Measurements from ENCODE around the gene CADM3. TPM values are rescaled to one million over a fixed set of nuclear protein-coding genes. Genes with fewer than 3 reads are reported as not detected.

The CADM3 gene
- total RNA-seq, 1 experiment from 2014 or later, result not detected

GRCh38 chr1:159132271-159132881 is 39.0 kb upstream of the CADM3 start:
- no peak overlapping the region for H3K4me3 ChIP-seq (ENCODE audit: low read depth, low read length)
- H3K9me3 ChIP-seq, result no peaks in the 10 kb centered on the region
- H3K27ac Mint-ChIP-seq (ENCODE audit: unreplicated experiment), result no peak overlapping the region
- no TSS peak for BruUV-seq (replicated peaks)
- H3K4me1 Mint-ChIP-seq (ENCODE audit: low read depth, unreplicated experiment), result no peaks in the 10 kb centered on the region
- POLR2A ChIA-PET, result no interaction called here
- peak; percentile 49 to 69 for DNase-seq
- intact Hi-C loops (cut with micrococcal nuclease; ENCODE audit: unreplicated experiment), result loop anchor here (1.0 kb wide), 2 partner anchors 66 to 79 kb away; no protein-coding TSS in a partner anchor
- H3K27me3 Mint-ChIP-seq (ENCODE audit: insufficient read depth, unreplicated experiment), result no peaks in the 10 kb centered on the region
- H3K4me3 Mint-ChIP-seq (ENCODE audit: unreplicated experiment), result no peak overlapping the region
- H3K4me1 ChIP-seq, result no peaks in the 10 kb centered on the region
- H3K9me3 Mint-ChIP-seq (ENCODE audit: unreplicated experiment), result no peaks in the 10 kb centered on the region
- no peaks in the 10 kb centered on the region for H3K36me3 Mint-ChIP-seq (ENCODE audit: insufficient read depth, unreplicated experiment)
- H3K36me3 ChIP-seq (ENCODE audit: control insufficient read depth, insufficient read depth, low read length), result no peaks in the 10 kb centered on the region
- CTCF ChIA-PET, result interaction anchor here (0.6 to 1.5 kb wide), 6 partner anchors 28 to 246 kb away, joined by 3 to 10 read pairs (median 6); no protein-coding TSS in a partner anchor
- TF ChIP-seq, protein P1, sequence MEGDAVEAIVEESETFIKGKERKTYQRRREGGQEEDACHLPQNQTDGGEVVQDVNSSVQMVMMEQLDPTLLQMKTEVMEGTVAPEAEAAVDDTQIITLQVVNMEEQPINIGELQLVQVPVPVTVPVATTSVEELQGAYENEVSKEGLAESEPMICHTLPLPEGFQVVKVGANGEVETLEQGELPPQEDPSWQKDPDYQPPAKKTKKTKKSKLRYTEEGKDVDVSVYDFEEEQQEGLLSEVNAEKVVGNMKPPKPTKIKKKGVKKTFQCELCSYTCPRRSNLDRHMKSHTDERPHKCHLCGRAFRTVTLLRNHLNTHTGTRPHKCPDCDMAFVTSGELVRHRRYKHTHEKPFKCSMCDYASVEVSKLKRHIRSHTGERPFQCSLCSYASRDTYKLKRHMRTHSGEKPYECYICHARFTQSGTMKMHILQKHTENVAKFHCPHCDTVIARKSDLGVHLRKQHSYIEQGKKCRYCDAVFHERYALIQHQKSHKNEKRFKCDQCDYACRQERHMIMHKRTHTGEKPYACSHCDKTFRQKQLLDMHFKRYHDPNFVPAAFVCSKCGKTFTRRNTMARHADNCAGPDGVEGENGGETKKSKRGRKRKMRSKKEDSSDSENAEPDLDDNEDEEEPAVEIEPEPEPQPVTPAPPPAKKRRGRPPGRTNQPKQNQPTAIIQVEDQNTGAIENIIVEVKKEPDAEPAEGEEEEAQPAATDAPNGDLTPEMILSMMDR (IDR thresholded peaks at IDR 0.05; ENCODE audit: insufficient read depth in 1 of 2, low read depth in 1 of 2, low read length in 1 of 2, severe bottlenecking in 1 of 2, unreplicated experiment in 1 of 2), result peak; percentile 82 to 84
- no peaks in the 10 kb centered on the region for H3K27me3 ChIP-seq (replicated peaks; ENCODE audit: control insufficient read depth, insufficient read depth, low read length)

- Mint-ChIP-seq H3K4me1 (ENCODE audit: low read depth, unreplicated experiment) (no peaks in the 10 kb centered on the region), H3K27me3 (ENCODE audit: insufficient read depth, unreplicated experiment) (peaks cover 6% of the 10 kb centered on the region), H3K36me3 (ENCODE audit: insufficient read depth, unreplicated experiment) (no peaks in the 10 kb centered on the region), H3K27ac (ENCODE audit: unreplicated experiment) (no peak overlapping the region), H3K4me3 (ENCODE audit: unreplicated experiment) (no peak overlapping the region), H3K9me3 (ENCODE audit: unreplicated experiment) (no peaks in the 10 kb centered on the region)
- no peak for DNase-seq
- TF ChIP-seq, protein P1 (IDR thresholded peaks at IDR 0.05; ENCODE audit: insufficient read depth in 1 of 2, low read depth in 1 of 2, low read length in 1 of 2, severe bottlenecking in 1 of 2, unreplicated experiment in 1 of 2), result no peak
- intact Hi-C loops (cut with micrococcal nuclease; ENCODE audit: unreplicated experiment), result no loop called here
- ChIA-PET POLR2A (no interaction called here), CTCF (no interaction called here)
- no peaks in the 10 kb centered on the region for H3K9me3 ChIP-seq
- H3K27me3 ChIP-seq (replicated peaks; ENCODE audit: control insufficient read depth, insufficient read depth, low read length), result no peaks in the 10 kb centered on the region; the same call in 1 of the 2 replicates
- H3K36me3 ChIP-seq (ENCODE audit: control insufficient read depth, insufficient read depth, low read length), result no peaks in the 10 kb centered on the region
- BruUV-seq (replicated peaks), result no TSS peak
- H3K4me1 ChIP-seq, result no peaks in the 10 kb centered on the region
- H3K4me3 ChIP-seq (ENCODE audit: low read depth, low read length), result no peak overlapping the region
Observed at GRCh38 chr1:159140474-159140873, 30.9 kb upstream of the CADM3 start.

- no peaks in the 10 kb centered on the region; the same call in 1 of the 2 replicates for H3K27me3 ChIP-seq (replicated peaks; ENCODE audit: control insufficient read depth, insufficient read depth, low read length)
- H3K27me3 Mint-ChIP-seq (ENCODE audit: insufficient read depth, unreplicated experiment), result peaks cover 9% of the 10 kb centered on the region
- H3K4me3 Mint-ChIP-seq (ENCODE audit: unreplicated experiment), result no peak overlapping the region
- H3K4me1 Mint-ChIP-seq (ENCODE audit: low read depth, unreplicated experiment), result no peaks in the 10 kb centered on the region
- POLR2A ChIA-PET, result no interaction called here
- no peaks in the 10 kb centered on the region for H3K4me1 ChIP-seq
- no peaks in the 10 kb centered on the region for H3K36me3 ChIP-seq (ENCODE audit: control insufficient read depth, insufficient read depth, low read length)
- DNase-seq, result no peak
- TF ChIP-seq, protein P1 (IDR thresholded peaks at IDR 0.05; ENCODE audit: insufficient read depth in 1 of 2, low read depth in 1 of 2, low read length in 1 of 2, severe bottlenecking in 1 of 2, unreplicated experiment in 1 of 2), result no peak
- no peaks in the 10 kb centered on the region for H3K9me3 Mint-ChIP-seq (ENCODE audit: unreplicated experiment)
- H3K4me3 ChIP-seq (ENCODE audit: low read depth, low read length), result no peak overlapping the region
- BruUV-seq (replicated peaks), result no TSS peak
- no peak overlapping the region for H3K27ac Mint-ChIP-seq (ENCODE audit: unreplicated experiment)
- CTCF ChIA-PET, result interaction anchor here (0.6 kb wide), 2 partner anchors 56 to 72 kb away, joined by 3 to 4 read pairs; no protein-coding TSS in a partner anchor
- H3K36me3 Mint-ChIP-seq (ENCODE audit: insufficient read depth, unreplicated experiment), result no peaks in the 10 kb centered on the region
- intact Hi-C loops (cut with micrococcal nuclease; ENCODE audit: unreplicated experiment), result no loop called here
- no peaks in the 10 kb centered on the region for H3K9me3 ChIP-seq
Observed at GRCh38 chr1:159141584-159142390, 29.6 kb upstream of the CADM3 start.
